ENCODE data around the gene RPSA.

GRCh38 chr3:39407773-39408492 is 1.4 kb downstream of the RPSA start:
- TF ChIP-seq GATA2 (IDR thresholded peaks at IDR 0.05; ENCODE audit: low read depth, low read length): no peak
- TF ChIP-seq GATA3 (IDR thresholded peaks at IDR 0.05; ENCODE audit: low read depth, low read length): no peak

Measured in SH-SY5Y (cell line).